NCI-H1092 (cell line): ENCODE measurements around the gene WASF3.

Source experiments
- DNase-seq: peaks from one replicate; lab custom pipeline; 2025; lab: John Stamatoyannopoulos, UW

WASF3 gene

GRCh38 chr13:26590379-26590778 is 32.9 kb downstream of the WASF3 start:
- no peak for DNase-seq

- no peak for DNase-seq
Observed at GRCh38 chr13:26590951-26591350, 33.5 kb downstream of the WASF3 start.

- no peak for DNase-seq
Observed at GRCh38 chr13:26591672-26592071, 34.2 kb downstream of the WASF3 start.

GRCh38 chr13:26593661-26594060 is 36.2 kb downstream of the WASF3 start:
- DNase-seq, result no peak

GRCh38 chr13:26594363-26594762 is 36.9 kb downstream of the WASF3 start:
- no peak for DNase-seq

- DNase-seq, result no peak
Observed at GRCh38 chr13:26596458-26596857, 39.0 kb downstream of the WASF3 start.

- DNase-seq, result no peak
Observed at GRCh38 chr13:26599403-26599802, 41.9 kb downstream of the WASF3 start.

- no peak for DNase-seq
Observed at GRCh38 chr13:26599860-26600259, 42.4 kb downstream of the WASF3 start.

- no peak for DNase-seq
Observed at GRCh38 chr13:26600343-26600742, 42.9 kb downstream of the WASF3 start.

- DNase-seq, result no peak
Observed at GRCh38 chr13:26601669-26602068, 44.2 kb downstream of the WASF3 start.

- DNase-seq, result no peak
Observed at GRCh38 chr13:26602783-26603182, 45.3 kb downstream of the WASF3 start.

- DNase-seq, result no peak
Observed at GRCh38 chr13:26604784-26605545, 47.5 kb downstream of the WASF3 start.

- no peak for DNase-seq
Observed at GRCh38 chr13:26605845-26606244, 48.4 kb downstream of the WASF3 start.

- no peak for DNase-seq
Observed at GRCh38 chr13:26606631-26607030, 49.1 kb downstream of the WASF3 start.

GRCh38 chr13:26614721-26615120 is 57.2 kb downstream of the WASF3 start:
- no peak for DNase-seq

GRCh38 chr13:26616126-26616525 is 58.6 kb downstream of the WASF3 start:
- no peak for DNase-seq

- DNase-seq, result no peak
Observed at GRCh38 chr13:26618726-26619125, 61.2 kb downstream of the WASF3 start.

GRCh38 chr13:26619358-26619757 is 61.9 kb downstream of the WASF3 start:
- no peak for DNase-seq

- DNase-seq, result no peak
Observed at GRCh38 chr13:26621731-26622401, 64.4 kb downstream of the WASF3 start.

GRCh38 chr13:26623125-26623524 is 65.6 kb downstream of the WASF3 start:
- DNase-seq, result no peak

- no peak for DNase-seq
Observed at GRCh38 chr13:26624572-26624971, 67.1 kb downstream of the WASF3 start.

GRCh38 chr13:26626271-26626670 is 68.8 kb downstream of the WASF3 start:
- no peak for DNase-seq

GRCh38 chr13:26628706-26629105 is 71.2 kb downstream of the WASF3 start:
- peak; percentile 9 for DNase-seq
